Skeletal muscle tissue (tissue), 4 donors: ENCODE results near the gene CHFR. TPM values are rescaled to one million over a fixed set of nuclear protein-coding genes. Genes with fewer than 3 reads are reported as not detected.
"Not testable (repeated sequence)": the region's sequence is repeated elsewhere in the genome, so short reads cannot be mapped to it uniquely, and the experiment has no call there.

Source experiments
- H3K27ac ChIP-seq: one replicate; pipeline ENCODE4 v1.7.0; 2013; ENCODE audit warnings: mild to moderate bottlenecking, low read depth, low read length, inconsistent platforms
- H3K27me3 ChIP-seq, 3 donors: one replicate each; pipeline ENCODE4 v1.7.0; 2013; ENCODE audit warnings: low read length in 3 of 3; ENCODE audit not compliant: control insufficient read depth in 3 of 3, insufficient read depth in 3 of 3
- H3K36me3 ChIP-seq, 3 donors: one replicate each; pipeline ENCODE4 v1.7.0; 2013; ENCODE audit warnings: low read length in 3 of 3; ENCODE audit not compliant: control insufficient read depth in 3 of 3, insufficient read depth in 3 of 3
- H3K4me1 ChIP-seq, 3 donors: one replicate each; pipeline ENCODE4 v1.7.0; 2013; ENCODE audit warnings: low read length in 3 of 3, mild to moderate bottlenecking in 3 of 3; ENCODE audit not compliant: control insufficient read depth in 3 of 3, insufficient read depth in 3 of 3
- H3K4me3 ChIP-seq, 3 donors: one replicate each; pipeline ENCODE4 v1.7.0; 2013; ENCODE audit warnings: low read length in 3 of 3
- H3K9ac ChIP-seq, 3 donors: one replicate each; pipeline ENCODE4 v1.7.0; 2013; ENCODE audit warnings: low read length in 3 of 3, mild to moderate bottlenecking in 3 of 3, moderate library complexity in 2 of 3, low read depth in 1 of 3
- H3K9me3 ChIP-seq, 3 donors: one replicate each; pipeline ENCODE4 v1.7.0; 2013; ENCODE audit warnings: low read length in 3 of 3; ENCODE audit not compliant: control insufficient read depth in 3 of 3
- total RNA-seq: library from RNA; depleted of rRNA; stranded (reverse); fragments of >200 nt; gene quantifications from one replicate; pipeline ENCODE4 v1.2.3, GENCODE V29; 2014
- donor health status: Osteomylitis.

The CHFR gene
- total RNA-seq, 1 donor from 2014 or later = 14.1 TPM

DNA sequence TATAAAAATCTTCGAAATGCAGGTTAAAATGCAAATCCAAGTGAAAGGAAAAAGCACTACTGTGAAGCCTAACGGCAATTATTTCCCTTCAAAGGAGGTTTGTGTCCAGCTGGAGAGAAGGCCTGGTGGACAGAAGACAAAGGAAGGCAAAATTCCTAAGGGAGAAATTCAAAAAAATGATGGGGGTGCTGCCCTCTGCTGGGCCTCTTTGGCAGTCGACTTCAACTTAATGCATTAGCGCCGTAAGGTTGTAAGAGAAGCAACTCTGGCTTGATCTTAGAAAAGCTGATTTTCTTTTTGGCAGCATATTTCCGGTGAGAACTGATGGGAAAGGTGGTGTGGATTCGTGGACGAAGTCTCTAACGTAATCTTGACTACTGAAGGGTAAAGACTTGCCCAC lies 34.3 kb upstream of the CHFR start:
- peaks cover 59 to 66% (median 61%) of the 10 kb centered on the region in 3 donors for H3K9me3 ChIP-seq
- H3K4me1 ChIP-seq = no peaks in the 10 kb centered on the region
- H3K27ac ChIP-seq = no peak overlapping the region
- peak overlapping the region in 2 of 3 donors; percentile 2 to 11 for H3K4me3 ChIP-seq
- H3K36me3 ChIP-seq = peaks cover 19 to 36% (median 26%) of the 10 kb centered on the region in 3 donors
- H3K9ac ChIP-seq = no peak overlapping the region
- no peaks in the 10 kb centered on the region for H3K27me3 ChIP-seq

DNA sequence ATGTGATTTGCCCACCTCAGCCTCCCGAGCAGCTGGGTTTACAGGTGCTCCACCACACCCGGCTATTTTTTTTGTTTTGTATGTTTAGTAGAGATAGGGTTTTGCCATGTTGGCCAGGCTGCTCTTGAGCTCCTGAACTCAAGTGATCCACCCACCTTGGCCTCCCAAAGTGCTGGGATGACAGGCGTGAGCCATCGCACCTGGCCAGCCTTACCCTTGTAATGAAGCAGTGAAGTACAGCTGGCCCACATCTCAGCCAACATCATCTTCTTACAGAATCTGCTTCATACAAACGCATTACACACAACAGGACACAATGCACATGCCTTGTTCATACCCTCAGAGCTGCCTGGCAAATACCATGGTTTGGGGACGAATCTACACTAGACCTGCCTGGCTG lies 31.3 kb upstream of the CHFR start:
- no peaks in the 10 kb centered on the region for H3K27me3 ChIP-seq
- H3K36me3 ChIP-seq = peaks cover 8 to 17% (median 9%) of the 10 kb centered on the region in 3 donors
- H3K27ac ChIP-seq = no peak overlapping the region
- peak overlapping the region in 2 of 3 donors; percentile 8 to 41 for H3K4me3 ChIP-seq
- no peak overlapping the region for H3K9ac ChIP-seq
- H3K4me1 ChIP-seq = no peaks in the 10 kb centered on the region
- H3K9me3 ChIP-seq = peaks cover 36 to 44% (median 40%) of the 10 kb centered on the region in 3 donors

DNA sequence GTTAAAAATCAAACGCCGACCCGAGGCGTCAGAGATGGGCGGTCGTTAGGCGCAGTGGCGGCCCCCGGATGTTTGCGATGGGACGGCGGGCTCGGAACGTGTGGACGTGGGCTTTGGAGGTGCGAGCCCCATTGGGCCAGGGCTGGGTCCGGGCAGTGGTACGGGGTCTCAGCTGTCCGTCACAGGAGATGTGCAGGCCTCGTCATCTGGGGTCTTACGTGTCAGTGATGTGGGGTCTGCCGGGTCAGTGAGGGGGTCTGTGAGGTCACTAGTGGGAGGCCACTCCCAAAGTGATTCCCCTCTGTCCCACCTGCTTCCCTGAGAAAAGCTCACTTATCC lies 21.6 kb upstream of the CHFR start:
- H3K9ac ChIP-seq = peak overlapping the region; percentile 45 to 70 (median 68)
- peaks cover 6 to 13% (median 8%) of the 10 kb centered on the region in 3 donors for H3K9me3 ChIP-seq
- H3K27me3 ChIP-seq = peaks cover 0 to 2% (median 0%) of the 10 kb centered on the region in 3 donors
- peak overlapping the region; percentile 62 to 69 (median 68) for H3K4me3 ChIP-seq
- H3K27ac ChIP-seq = peak overlapping the region; percentile 51
- H3K36me3 ChIP-seq = no peaks in the 10 kb centered on the region
- H3K4me1 ChIP-seq = peaks cover 0 to 5% (median 3%) of the 10 kb centered on the region in 3 donors

DNA sequence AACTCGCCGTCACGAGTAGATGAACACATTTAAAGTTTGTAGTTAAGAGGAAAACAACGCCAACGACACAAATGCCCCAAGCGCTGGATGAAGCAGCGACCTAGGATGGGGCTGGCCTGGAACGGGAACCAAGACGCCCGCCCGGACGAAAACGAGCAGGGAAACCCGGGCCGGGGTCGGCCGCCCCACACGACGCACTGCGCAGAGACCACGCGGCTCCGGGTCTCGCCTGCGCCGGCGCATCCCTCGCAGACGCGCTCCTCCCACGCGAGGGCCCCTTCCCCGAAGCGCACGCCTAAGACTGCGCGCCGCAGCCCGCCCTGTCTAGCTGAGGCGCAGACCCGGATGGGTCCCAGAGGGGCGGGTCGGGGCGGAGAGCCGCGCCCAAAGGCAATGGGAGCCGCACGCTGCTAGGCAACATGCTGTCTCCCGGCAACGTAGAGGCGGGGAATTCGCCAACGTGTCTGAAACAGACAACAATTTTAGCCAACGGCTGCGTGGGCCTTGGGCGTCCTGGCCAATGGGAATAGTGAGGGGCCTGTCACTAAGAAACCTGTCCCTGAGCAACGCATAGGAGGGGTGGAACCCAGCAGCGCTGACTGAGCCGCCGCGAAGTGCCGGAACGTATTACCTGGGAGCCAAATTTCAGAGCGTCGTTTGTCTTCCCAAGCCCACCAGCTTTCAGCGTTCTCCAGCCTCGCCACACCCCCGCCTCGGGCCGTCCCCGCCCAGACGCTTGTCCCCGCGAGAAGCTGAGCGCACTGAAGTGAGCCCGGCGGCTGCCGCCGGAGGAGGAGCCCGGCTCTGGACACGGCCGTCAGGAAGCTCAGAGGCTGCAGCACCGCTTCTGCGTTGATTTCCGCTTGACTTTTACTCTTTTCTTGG lies 21.0 kb upstream of the CHFR start:
- peaks cover 0 to 5% (median 3%) of the 10 kb centered on the region in 3 donors for H3K4me1 ChIP-seq
- peaks cover 6 to 12% (median 7%) of the 10 kb centered on the region in 3 donors for H3K9me3 ChIP-seq
- peak overlapping the region; percentile 45 to 70 (median 68) for H3K9ac ChIP-seq
- H3K27ac ChIP-seq = peak overlapping the region; percentile 51
- H3K4me3 ChIP-seq = peak overlapping the region; percentile 62 to 69 (median 68)
- no peaks in the 10 kb centered on the region for H3K36me3 ChIP-seq
- peaks cover 0 to 2% (median 0%) of the 10 kb centered on the region in 3 donors for H3K27me3 ChIP-seq

DNA sequence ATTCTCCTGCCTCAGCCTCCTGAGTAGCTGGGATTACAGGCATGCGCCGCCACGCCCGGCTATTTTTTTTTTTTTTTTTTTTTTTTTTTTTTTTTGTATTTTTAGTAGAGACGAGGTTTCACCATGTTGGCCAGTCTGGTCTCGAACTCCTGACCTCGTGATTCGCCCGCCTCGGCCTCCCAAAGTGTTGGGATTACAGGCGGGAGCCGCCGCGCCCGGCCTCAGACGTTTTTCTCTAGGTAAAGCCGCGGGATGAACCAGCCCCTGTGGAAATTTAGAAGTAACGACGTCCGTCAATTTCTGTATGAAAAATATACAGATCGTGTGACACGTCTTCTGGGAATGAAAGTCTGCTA lies 20.4 kb upstream of the CHFR start:
- H3K27ac ChIP-seq = peak overlapping the region; percentile 51
- peak overlapping the region; percentile 60 to 68 (median 62) for H3K4me3 ChIP-seq
- H3K27me3 ChIP-seq, H3K4me1 ChIP-seq, H3K36me3 ChIP-seq: not testable (repeated sequence)
- H3K9me3 ChIP-seq = peaks cover 5 to 11% (median 6%) of the 10 kb centered on the region in 3 donors
- peak overlapping the region in 1 of 3 donors; percentile 40 for H3K9ac ChIP-seq

DNA sequence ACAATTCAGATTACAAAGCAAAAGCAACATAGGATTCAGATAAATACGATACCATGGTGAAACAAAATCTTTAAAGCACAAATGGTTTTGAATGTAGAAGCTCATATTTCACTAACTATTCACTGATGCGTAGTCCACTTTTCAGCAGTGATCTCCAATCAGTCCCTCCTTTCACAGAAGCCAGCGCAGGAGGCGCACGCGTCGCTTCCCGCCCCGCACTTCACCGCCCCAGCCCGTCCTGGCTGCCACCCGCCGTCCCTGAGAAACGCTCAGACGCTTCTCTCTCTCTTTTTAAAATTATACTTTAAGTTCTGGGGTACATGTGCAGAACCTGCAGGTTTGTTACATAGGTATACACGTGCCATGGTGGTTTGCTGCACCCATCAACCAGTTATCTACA lies 19.8 kb upstream of the CHFR start:
- Histone ChIP-seq H3K4me3 (no peak overlapping the region), H3K9ac (no peak overlapping the region), H3K27ac (no peak overlapping the region), H3K4me1 (peaks cover 0 to 5% (median 3%) of the 10 kb centered on the region in 3 donors), H3K36me3 (no peaks in the 10 kb centered on the region), H3K9me3 (peaks cover 5 to 11% (median 6%) of the 10 kb centered on the region in 3 donors), H3K27me3 (peaks cover 0 to 2% (median 0%) of the 10 kb centered on the region in 3 donors)

DNA sequence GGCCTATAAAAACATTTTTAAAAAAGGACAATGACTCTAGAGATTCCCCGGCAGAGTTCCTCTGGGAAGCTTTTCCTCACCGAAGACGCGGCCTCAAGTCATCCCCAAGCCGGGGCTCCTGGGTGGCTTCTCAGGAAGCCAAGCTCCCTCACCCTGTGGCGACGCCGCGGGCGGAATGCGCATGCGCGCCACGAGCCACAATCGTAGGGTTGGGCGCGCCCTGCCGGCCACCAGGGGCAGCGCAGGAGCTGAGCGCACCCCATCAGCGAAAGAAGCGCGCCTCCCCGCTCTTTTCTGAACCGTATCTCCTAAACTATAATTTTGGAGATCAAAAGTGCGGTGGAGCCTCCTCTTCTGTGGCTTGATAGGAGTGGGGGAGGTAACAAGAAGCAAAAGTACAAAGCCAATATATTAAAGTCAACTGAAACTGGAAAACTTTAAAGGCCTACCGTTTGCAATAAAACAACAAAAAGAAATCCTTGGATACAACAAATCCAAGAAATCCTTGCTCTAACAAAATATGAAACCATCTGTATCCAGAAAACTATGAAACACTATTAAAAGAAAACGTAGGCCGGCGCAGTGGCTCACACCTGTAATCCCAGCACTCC lies 17.4 kb upstream of the CHFR start:
- peaks cover 0 to 5% (median 3%) of the 10 kb centered on the region in 3 donors for H3K4me1 ChIP-seq
- peaks cover 0 to 2% (median 2%) of the 10 kb centered on the region in 3 donors for H3K36me3 ChIP-seq
- H3K27ac ChIP-seq = no peak overlapping the region
- H3K9ac ChIP-seq = no peak overlapping the region
- peaks cover 0 to 2% (median 0%) of the 10 kb centered on the region in 3 donors for H3K27me3 ChIP-seq
- H3K9me3 ChIP-seq = peaks cover 5 to 11% (median 5%) of the 10 kb centered on the region in 3 donors
- H3K4me3 ChIP-seq = peak overlapping the region in 1 of 3 donors; percentile 6

DNA sequence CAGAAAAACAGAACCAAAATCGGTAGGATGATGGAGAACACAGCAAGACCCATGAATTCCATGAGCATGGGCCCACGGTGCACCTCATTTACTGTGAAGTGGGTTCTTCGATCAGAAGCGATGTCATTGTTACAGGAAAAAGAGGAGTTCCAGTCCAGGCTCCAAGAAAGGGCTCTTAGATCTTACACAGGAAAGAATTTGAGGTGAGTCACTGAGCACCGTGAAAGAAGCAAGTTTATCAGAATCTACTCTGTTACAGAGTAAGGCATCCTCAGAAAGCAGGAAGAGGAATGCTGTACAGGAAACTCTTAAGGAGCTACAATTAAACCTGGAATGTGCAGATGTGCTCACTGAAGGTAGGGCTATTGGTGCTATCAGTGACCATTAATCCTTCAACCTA lies 11.6 kb upstream of the CHFR start:
- no peaks in the 10 kb centered on the region for H3K27me3 ChIP-seq

DNA sequence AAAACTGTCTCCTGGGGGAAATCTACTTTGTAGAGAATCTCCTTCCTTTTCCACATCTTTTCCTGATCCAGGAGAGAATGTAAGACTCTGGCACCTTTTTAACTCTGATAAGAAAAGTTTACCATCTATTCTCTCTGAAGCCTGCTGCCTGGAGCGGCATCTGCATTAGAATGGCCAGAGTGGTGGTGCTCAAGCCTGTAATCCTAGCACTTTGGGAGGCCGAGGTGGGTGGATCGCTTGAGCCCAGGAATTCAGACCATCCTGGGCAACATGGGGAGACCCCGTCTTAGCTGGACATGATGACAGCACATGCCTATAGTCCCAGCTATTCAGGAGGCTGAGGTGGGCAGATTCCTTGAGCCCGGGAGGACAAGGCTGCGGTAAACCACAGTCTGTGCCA lies 1.4 kb upstream of the CHFR start:
- Histone ChIP-seq H3K9me3 (peaks cover 0 to 2% (median 0%) of the 10 kb centered on the region in 3 donors), H3K4me3 (no peak overlapping the region), H3K36me3 (peaks cover 0 to 4% (median 0%) of the 10 kb centered on the region in 3 donors), H3K4me1 (peaks cover 0 to 4% (median 3%) of the 10 kb centered on the region in 3 donors), H3K27me3 (no peaks in the 10 kb centered on the region), H3K9ac (no peak overlapping the region), H3K27ac (no peak overlapping the region)

More for the DNA sequence above, 11.6 kb upstream of the CHFR start:
- H3K27ac ChIP-seq = no peak overlapping the region
- H3K9me3 ChIP-seq = peaks cover 0 to 12% (median 0%) of the 10 kb centered on the region in 3 donors
- peaks cover 0 to 3% (median 3%) of the 10 kb centered on the region in 3 donors for H3K36me3 ChIP-seq
- H3K4me3 ChIP-seq = no peak overlapping the region
- no peaks in the 10 kb centered on the region for H3K4me1 ChIP-seq
- no peak overlapping the region for H3K9ac ChIP-seq
